CD4-positive, alpha-beta T cell (primary cell): ENCODE data around the gene AP2S1. TPM values are rescaled to one million over a fixed set of nuclear protein-coding genes. Genes with fewer than 3 reads are reported as not detected.

Experiments used
- ATAC-seq: fragments of 200-7000 bp; cut with Tn5 transposase; one replicate; pipeline ENCODE4 v1.10.0; 2022; ENCODE audit warnings: mild to moderate bottlenecking; ENCODE audit not compliant: poor library complexity
- CTCF ChIA-PET: fragments of 350-600 bp; sonication (Branson Sonifier 250); formaldehyde crosslinking; loops from one replicate; lab custom pipeline; 2021; ENCODE audit warnings: antibody characterized with exemption, inconsistent platforms; lab: Charles Lee
- POLR2A ChIA-PET: fragments of 350-600 bp; sonication (Branson Sonifier 250); formaldehyde crosslinking; loops from one replicate; lab custom pipeline; 2021; ENCODE audit warnings: antibody characterized with exemption, inconsistent platforms; lab: Charles Lee
- DNase-seq, 14 experiments: peaks; one replicate each; pipeline ENCODE4 v3.0.0-alpha.2; 2013 to 2020; ENCODE audit warnings: mixed read lengths in 2 of 14
- H3K27ac ChIP-seq, 2 donors: one replicate each; pipeline versions ENCODE4 v1.5.1 to v1.7.0; 2013; ENCODE audit warnings: low read length in 2 of 2, low read depth in 1 of 2, mild to moderate bottlenecking in 1 of 2
- H3K27me3 ChIP-seq, 2 experiments: 1 replicate in 1 of 2; 2 replicates in 1 of 2; pipeline versions ENCODE4 v1.6.1 to v1.7.0; 2013; ENCODE audit warnings: low read length in 2 of 2, control low read depth in 1 of 2, mild to moderate bottlenecking in 1 of 2, moderate library complexity in 1 of 2; ENCODE audit not compliant: insufficient read depth in 2 of 2, control insufficient read depth in 1 of 2
- H3K36me3 ChIP-seq: one replicate; pipeline ENCODE4 v1.6.1; 2013; ENCODE audit warnings: low read length, control low read depth; ENCODE audit not compliant: insufficient read depth
- H3K4me1 ChIP-seq: one replicate; pipeline ENCODE4 v1.6.1; 2013; ENCODE audit warnings: low read length, control low read depth; ENCODE audit not compliant: insufficient read depth
- H3K4me3 ChIP-seq: one replicate; pipeline ENCODE4 v1.5.1; 2013; ENCODE audit warnings: mild to moderate bottlenecking, low read length, moderate library complexity
- H3K9me3 ChIP-seq, 2 experiments: 1 replicate in 1 of 2; 2 replicates in 1 of 2; pipeline versions ENCODE4 v1.6.1 to v1.7.0; 2013; ENCODE audit warnings: low read length in 2 of 2, mild to moderate bottlenecking in 2 of 2, control low read depth in 1 of 2, moderate library complexity in 1 of 2; ENCODE audit not compliant: control insufficient read depth in 1 of 2, insufficient read depth in 1 of 2
- H3K27ac Mint-ChIP-seq: one replicate; pipeline ENCODE4 v1.8.0; 2020; ENCODE audit warnings: mixed read lengths
- H3K27me3 Mint-ChIP-seq: one replicate; pipeline ENCODE4 v1.8.0; 2021; ENCODE audit warnings: mixed read lengths
- H3K36me3 Mint-ChIP-seq: one replicate; pipeline ENCODE4 v1.8.0; 2021; ENCODE audit warnings: low read depth, mixed read lengths
- H3K4me1 Mint-ChIP-seq: one replicate; pipeline ENCODE4 v1.8.0; 2021; ENCODE audit warnings: low read depth, mixed read lengths
- H3K4me3 Mint-ChIP-seq: one replicate; pipeline ENCODE4 v1.8.0; 2020; ENCODE audit warnings: mild to moderate bottlenecking, mixed read lengths
- H3K9me3 Mint-ChIP-seq: one replicate; pipeline ENCODE4 v1.8.0; 2020; ENCODE audit warnings: mixed read lengths
- intact Hi-C, 2 experiments: fragments of 100-400 bp; cut with DNase I in 1 of 2; cut with micrococcal nuclease in 1 of 2; formaldehyde crosslinking; loops; one replicate each; pipeline versions ENCODE4 v1.15.1 to v1.9.0; 2023 to 2025; cut with DNase I, micrococcal nuclease
- total RNA-seq, 174 experiments: library from RNA in 2 of 174; stranded (reverse) in 2 of 174; gene quantifications; one replicate each; pipeline ENCODE4 v1.2.3 and lab custom pipeline; 2021 to 2026
- TF ChIP-seq, protein P1 (sequence below): fragments of 200-600 bp; IDR thresholded peaks from one replicate; pipeline ENCODE4 v1.8.0; 2022; ENCODE audit warnings: antibody characterized with exemption, mild to moderate bottlenecking

The AP2S1 gene
- total RNA-seq, 2 experiments from 2014 or later, result 24.5 to 26.9 TPM

DNA sequence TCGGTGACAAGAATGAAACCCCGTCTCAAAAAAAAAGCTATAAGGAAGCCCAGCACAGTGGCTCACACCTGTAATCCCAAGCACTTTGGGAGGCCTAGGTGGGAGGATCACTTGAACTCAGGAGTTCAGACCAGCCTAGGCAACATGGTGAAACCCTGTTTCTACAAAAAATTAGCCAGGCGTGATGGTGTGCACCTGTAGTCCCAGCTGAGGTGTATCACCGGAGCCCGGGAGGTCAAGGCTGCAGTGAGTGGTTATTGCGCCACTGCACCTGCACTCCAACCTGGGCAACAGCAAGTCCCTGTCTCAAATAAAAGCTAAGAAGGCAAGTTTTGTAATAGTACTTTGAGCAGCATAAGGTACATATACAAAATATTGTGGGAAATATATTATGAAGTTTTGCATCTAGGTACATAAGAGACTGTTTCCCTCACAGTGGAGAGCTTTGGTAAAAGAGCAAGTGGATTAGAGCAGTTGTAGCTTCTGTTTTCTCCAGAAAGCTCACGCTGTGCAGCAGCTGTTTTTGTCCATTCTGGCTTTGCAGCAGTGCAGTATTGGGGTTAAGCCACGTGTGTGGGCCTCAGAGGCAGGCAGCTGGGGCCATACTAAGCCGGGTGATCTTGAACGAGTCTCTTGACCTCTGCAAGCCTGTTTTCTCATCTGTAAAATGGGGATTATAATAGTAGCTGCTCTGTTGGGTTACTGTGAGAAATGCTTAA, 45.6 kb upstream of the AP2S1 start:
- H3K9me3 Mint-ChIP-seq, result no peaks in the 10 kb centered on the region
- intact Hi-C loops, result no loop called here
- H3K4me1 Mint-ChIP-seq, result peaks cover 50% of the 10 kb centered on the region
- H3K4me3 ChIP-seq, result no peak overlapping the region
- DNase-seq (no peak), ATAC-seq (no peak)
- no peaks in the 10 kb centered on the region for H3K27me3 Mint-ChIP-seq
- H3K27ac ChIP-seq, result no peak overlapping the region
- no peak overlapping the region for H3K4me3 Mint-ChIP-seq
- no peak overlapping the region for H3K27ac Mint-ChIP-seq
- CTCF ChIA-PET, result interaction anchor here (1.2 kb wide), 1 partner anchor 11 kb away, joined by 3 read pairs; no protein-coding TSS in a partner anchor
- peaks cover 14% of the 10 kb centered on the region for H3K4me1 ChIP-seq
- POLR2A ChIA-PET, result interaction anchor here (0.5 to 0.6 kb wide), 2 partner anchors 16 to 72 kb away, joined by 3 to 5 read pairs; no protein-coding TSS in a partner anchor
- no peaks in the 10 kb centered on the region for H3K27me3 ChIP-seq
- TF ChIP-seq, protein P1, sequence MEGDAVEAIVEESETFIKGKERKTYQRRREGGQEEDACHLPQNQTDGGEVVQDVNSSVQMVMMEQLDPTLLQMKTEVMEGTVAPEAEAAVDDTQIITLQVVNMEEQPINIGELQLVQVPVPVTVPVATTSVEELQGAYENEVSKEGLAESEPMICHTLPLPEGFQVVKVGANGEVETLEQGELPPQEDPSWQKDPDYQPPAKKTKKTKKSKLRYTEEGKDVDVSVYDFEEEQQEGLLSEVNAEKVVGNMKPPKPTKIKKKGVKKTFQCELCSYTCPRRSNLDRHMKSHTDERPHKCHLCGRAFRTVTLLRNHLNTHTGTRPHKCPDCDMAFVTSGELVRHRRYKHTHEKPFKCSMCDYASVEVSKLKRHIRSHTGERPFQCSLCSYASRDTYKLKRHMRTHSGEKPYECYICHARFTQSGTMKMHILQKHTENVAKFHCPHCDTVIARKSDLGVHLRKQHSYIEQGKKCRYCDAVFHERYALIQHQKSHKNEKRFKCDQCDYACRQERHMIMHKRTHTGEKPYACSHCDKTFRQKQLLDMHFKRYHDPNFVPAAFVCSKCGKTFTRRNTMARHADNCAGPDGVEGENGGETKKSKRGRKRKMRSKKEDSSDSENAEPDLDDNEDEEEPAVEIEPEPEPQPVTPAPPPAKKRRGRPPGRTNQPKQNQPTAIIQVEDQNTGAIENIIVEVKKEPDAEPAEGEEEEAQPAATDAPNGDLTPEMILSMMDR, result no peak
- H3K36me3 ChIP-seq, result no peaks in the 10 kb centered on the region
- H3K36me3 Mint-ChIP-seq, result no peaks in the 10 kb centered on the region
- no peaks in the 10 kb centered on the region for H3K9me3 ChIP-seq

DNA sequence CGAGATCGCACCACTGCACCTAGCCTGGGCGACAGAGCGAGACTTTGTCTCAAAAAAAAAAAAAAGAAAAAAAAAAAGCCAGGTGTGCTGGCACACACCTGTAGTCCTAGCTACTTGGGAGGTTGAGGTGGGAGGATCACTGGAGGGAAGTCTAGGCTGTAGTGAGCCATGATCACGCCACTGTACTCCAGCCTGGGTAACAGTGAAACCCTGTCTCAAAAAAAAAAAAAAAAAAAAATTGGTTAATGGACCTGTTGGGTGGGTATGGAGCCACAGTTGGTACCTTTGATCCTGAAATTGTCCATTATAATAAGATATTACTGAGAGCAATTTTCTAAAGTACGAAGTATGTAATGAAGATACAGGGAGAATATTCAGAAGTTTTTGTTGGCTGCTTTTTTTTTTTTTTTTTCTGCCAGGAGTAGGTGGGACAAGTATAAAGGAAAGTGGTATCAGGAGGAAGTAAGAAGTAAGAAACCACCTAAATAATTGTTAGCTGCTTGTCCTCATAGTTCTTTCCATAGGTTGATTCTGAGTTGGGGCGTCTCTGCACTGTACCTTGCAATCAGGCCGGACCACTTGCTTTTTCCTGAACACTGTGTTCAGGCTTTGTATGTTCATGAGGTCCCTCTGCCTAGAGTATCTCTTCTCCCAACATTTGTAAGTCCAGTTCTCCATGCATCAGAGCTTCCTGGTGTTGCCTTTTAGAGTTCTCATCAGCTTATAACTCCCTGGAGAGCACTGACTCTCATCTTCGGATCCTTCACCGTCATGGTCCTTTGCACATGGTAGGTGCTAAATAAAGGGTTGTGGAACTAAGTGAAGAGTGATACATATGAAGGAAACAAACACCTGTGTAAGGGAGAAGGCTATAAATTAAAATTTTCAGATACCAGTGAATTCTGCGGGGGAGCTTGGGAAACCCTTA, 41.9 kb upstream of the AP2S1 start:
- Mint-ChIP-seq H3K27ac (no peak overlapping the region), H3K4me1 (peaks cover 45% of the 10 kb centered on the region), H3K27me3 (no peaks in the 10 kb centered on the region), H3K36me3 (no peaks in the 10 kb centered on the region), H3K4me3 (no peak overlapping the region), H3K9me3 (no peaks in the 10 kb centered on the region)
- ATAC-seq (no peak), DNase-seq (no peak)
- TF ChIP-seq, protein P1, result no peak
- Histone ChIP-seq H3K9me3 (no peaks in the 10 kb centered on the region), H3K36me3 (no peaks in the 10 kb centered on the region), H3K27me3 (no peaks in the 10 kb centered on the region), H3K4me1 (peaks cover 3% of the 10 kb centered on the region), H3K27ac (no peak overlapping the region), H3K4me3 (no peak overlapping the region)
- intact Hi-C loops, result no loop called here
- CTCF ChIA-PET, result interaction anchor here (0.7 kb wide), 1 partner anchor 352 kb away, joined by 3 read pairs; no protein-coding TSS in a partner anchor
- POLR2A ChIA-PET, result no interaction called here

DNA sequence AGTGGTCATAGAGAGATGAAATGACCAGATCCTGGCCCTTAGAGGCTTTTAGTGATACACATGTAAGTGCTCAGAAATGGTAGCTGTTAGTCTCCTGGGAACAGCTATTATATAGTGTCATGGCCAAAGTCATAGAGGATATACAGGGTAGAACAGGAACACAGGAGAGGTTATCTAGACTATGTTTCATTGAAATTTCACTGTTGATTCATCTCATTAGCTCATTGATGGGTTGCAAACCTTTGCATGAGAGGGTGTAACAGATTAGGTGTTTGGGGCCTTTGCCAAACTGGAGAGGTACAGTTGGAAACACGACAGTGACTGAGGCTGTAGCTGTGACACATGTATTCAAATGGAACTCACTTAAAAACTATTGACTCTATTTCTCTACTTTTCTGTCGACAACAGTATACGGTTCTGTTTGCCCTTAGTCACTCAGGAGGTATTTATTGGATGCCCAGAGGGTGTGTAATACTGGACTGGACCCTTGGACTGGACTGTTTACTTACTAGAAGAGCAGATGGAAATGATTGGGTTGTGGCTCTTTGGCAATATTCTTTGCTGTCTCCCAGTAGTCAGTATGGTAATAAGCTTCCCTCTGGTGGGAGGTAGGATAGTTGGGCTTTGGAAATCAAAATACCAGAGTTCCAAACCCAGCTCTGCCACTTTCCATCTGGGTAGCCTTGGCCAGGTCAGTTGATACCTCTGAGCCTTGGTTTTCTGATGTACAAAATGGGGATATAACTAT, 40.0 kb upstream of the AP2S1 start:
- Histone ChIP-seq H3K4me3 (no peak overlapping the region), H3K27ac (no peak overlapping the region), H3K9me3 (no peaks in the 10 kb centered on the region), H3K27me3 (no peaks in the 10 kb centered on the region), H3K4me1 (no peaks in the 10 kb centered on the region), H3K36me3 (no peaks in the 10 kb centered on the region)
- no peaks in the 10 kb centered on the region for H3K9me3 Mint-ChIP-seq
- H3K36me3 Mint-ChIP-seq, result no peaks in the 10 kb centered on the region
- TF ChIP-seq, protein P1, result no peak
- no peaks in the 10 kb centered on the region for H3K27me3 Mint-ChIP-seq
- no peak for ATAC-seq
- DNase-seq, result no peak
- H3K27ac Mint-ChIP-seq, result no peak overlapping the region
- intact Hi-C loops, result no loop called here
- ChIA-PET CTCF (no interaction called here), POLR2A (no interaction called here)
- peaks cover 55% of the 10 kb centered on the region for H3K4me1 Mint-ChIP-seq
- no peak overlapping the region for H3K4me3 Mint-ChIP-seq
